Thymus (tissue), 11 donors: ENCODE results near the gene SLC17A2. TPM values are rescaled to one million over a fixed set of nuclear protein-coding genes. Genes with fewer than 3 reads are reported as not detected.

ENCODE experiments used
- DNase-seq, 9 donors: peaks; one replicate each; pipeline ENCODE4 v3.0.0-alpha.2; 2013; ENCODE audit warnings: low spot score in 9 of 9, low read depth in 6 of 9, missing footprints in 1 of 9
- H3K27ac ChIP-seq, 2 donors: one replicate each; pipeline ENCODE4 v1.5.1; 2013; ENCODE audit warnings: control low read depth in 1 of 2, low read depth in 1 of 2, low read length in 1 of 2, mild to moderate bottlenecking in 1 of 2, moderate library complexity in 1 of 2
- H3K27me3 ChIP-seq, 2 donors: one replicate each; pipeline ENCODE4 v1.5.1; 2013; ENCODE audit warnings: low read length in 1 of 2; ENCODE audit not compliant: control insufficient read depth in 2 of 2, insufficient read depth in 1 of 2
- H3K36me3 ChIP-seq, 2 donors: one replicate each; pipeline ENCODE4 v1.5.1; 2013; ENCODE audit warnings: low read length in 1 of 2, mild to moderate bottlenecking in 1 of 2, moderate library complexity in 1 of 2; ENCODE audit not compliant: control insufficient read depth in 2 of 2, insufficient read depth in 2 of 2
- H3K4me1 ChIP-seq, 2 donors: one replicate each; pipeline ENCODE4 v1.5.1; 2013; ENCODE audit warnings: low read length in 2 of 2; ENCODE audit not compliant: control insufficient read depth in 2 of 2, insufficient read depth in 2 of 2
- H3K4me3 ChIP-seq, 2 donors: one replicate each; pipeline ENCODE4 v1.5.1; 2013; ENCODE audit warnings: low read length in 2 of 2, control low read depth in 1 of 2, mild to moderate bottlenecking in 1 of 2
- H3K9me3 ChIP-seq, 2 donors: one replicate each; pipeline ENCODE4 v1.5.1; 2013; ENCODE audit warnings: low read length in 1 of 2, mild to moderate bottlenecking in 1 of 2; ENCODE audit not compliant: control insufficient read depth in 2 of 2, insufficient read depth in 1 of 2
- WGBS: extraction: QIAGEN DNeasy Blood & Tissue Kit; methylation state at CpG from one replicate; pipeline ENCODE4 v1.1.7; 2013; 5-methylcytosine and 5-hydroxymethylcytosine counted together
- polyA plus RNA-seq: library from polyadenylated mRNA; stranded (reverse); fragments of 200-250 nt; gene quantifications from one replicate; pipeline ENCODE4 v1.2.3, GENCODE V29; 2013
- total RNA-seq: library from RNA; stranded (reverse); fragments of 120-200 nt; gene quantifications from one replicate; pipeline ENCODE4 v1.2.4, GENCODE V29; 2013
- donor health status: healthy.

SLC17A2 gene
- total and polyA plus RNA-seq, 2 donors: 0.05 to 0.07 TPM

- Histone ChIP-seq H3K27ac (no peak overlapping the region), H3K27me3 (no peaks in the 10 kb centered on the region), H3K4me3 (no peak overlapping the region), H3K9me3 (no peaks in the 10 kb centered on the region), H3K4me1 (no peaks in the 10 kb centered on the region), H3K36me3 (no peaks in the 10 kb centered on the region)
- no peak for DNase-seq
- WGBS: 90% methylated on average over 3 of the region's 3 CpGs
Measured at GRCh38 chr6:25916330-25916729, 14.2 kb downstream of the SLC17A2 start.

GRCh38 chr6:25913741-25914140 is 16.8 kb downstream of the SLC17A2 start:
- Histone ChIP-seq H3K27me3 (no peaks in the 10 kb centered on the region), H3K27ac (no peak overlapping the region), H3K9me3 (no peaks in the 10 kb centered on the region), H3K4me3 (no peak overlapping the region), H3K4me1 (no peaks in the 10 kb centered on the region), H3K36me3 (no peaks in the 10 kb centered on the region)
- no peak for DNase-seq
- WGBS: 86% methylated on average over 3 of the region's 3 CpGs

DNA sequence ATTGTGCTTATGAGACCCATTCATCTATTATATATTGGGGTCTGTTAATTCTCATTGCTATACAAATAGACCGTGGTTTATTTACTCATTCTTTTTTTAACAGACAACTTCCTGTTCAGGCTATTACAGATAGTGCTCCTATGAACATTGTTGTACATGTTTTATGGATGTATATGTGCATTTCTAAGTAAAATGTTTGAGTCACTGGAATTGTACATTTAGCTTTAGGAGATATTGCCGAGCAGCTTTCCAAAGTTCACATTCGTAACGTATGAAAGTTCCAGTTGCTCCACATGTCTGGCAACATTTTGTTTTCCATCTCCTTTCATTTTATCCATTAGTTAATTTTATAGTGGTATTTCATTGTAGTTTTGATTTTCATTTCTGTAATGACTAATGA is 19.1 kb downstream of the SLC17A2 start:
- 84% methylated on average over 4 of the region's 4 CpGs for WGBS

GRCh38 chr6:25907475-25908014 is 22.9 kb downstream of the SLC17A2 start:
- H3K27ac ChIP-seq: no peak overlapping the region
- H3K4me3 ChIP-seq: no peak overlapping the region
- no peaks in the 10 kb centered on the region for H3K4me1 ChIP-seq
- no peak for DNase-seq
- H3K27me3 ChIP-seq: no peaks in the 10 kb centered on the region
- H3K36me3 ChIP-seq: no peaks in the 10 kb centered on the region
- WGBS: 90% methylated on average over 1 of the region's 1 CpG
- no peaks in the 10 kb centered on the region for H3K9me3 ChIP-seq

More for the DNA sequence above, 19.1 kb downstream of the SLC17A2 start:
- no peaks in the 10 kb centered on the region for H3K9me3 ChIP-seq
- no peaks in the 10 kb centered on the region for H3K27me3 ChIP-seq
- DNase-seq: no peak
- H3K36me3 ChIP-seq: no peaks in the 10 kb centered on the region
- no peaks in the 10 kb centered on the region for H3K4me1 ChIP-seq
- H3K27ac ChIP-seq: no peak overlapping the region
- no peak overlapping the region for H3K4me3 ChIP-seq

DNA sequence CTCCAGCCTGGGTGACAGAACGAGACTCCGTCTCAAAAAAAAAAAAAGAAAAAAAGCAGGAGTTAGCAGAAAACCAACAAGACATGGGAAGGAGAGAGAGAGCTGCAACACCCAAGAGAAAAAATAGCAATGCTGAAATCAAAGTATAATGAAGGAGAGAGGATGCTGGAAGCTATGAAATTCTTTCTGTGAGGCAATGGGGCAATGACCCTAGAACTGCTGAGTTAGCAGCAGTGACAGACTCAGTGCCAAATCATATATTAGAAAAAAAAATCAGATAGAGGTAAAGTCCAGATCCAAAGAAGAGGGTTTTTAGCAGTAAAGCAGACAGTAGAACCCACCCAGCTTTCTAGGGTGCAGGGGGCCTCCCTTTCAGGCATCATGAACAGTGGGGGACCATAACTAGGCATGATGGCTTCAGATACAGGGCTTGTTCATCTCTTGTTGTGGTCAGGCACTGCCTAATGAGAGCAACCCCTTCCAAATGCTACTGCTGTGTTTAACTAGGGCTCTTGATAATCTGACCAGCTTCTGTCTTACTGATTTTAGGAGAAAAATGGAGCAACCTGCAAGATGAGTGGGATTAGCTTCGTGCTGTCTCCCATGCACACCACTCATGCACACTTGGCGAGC is 26.9 kb downstream of the SLC17A2 start:
- DNase-seq: no peak
- H3K4me1 ChIP-seq: no peaks in the 10 kb centered on the region
- no peaks in the 10 kb centered on the region for H3K27me3 ChIP-seq
- no peak overlapping the region for H3K27ac ChIP-seq
- no peak overlapping the region for H3K4me3 ChIP-seq
- no peaks in the 10 kb centered on the region for H3K9me3 ChIP-seq
- no peaks in the 10 kb centered on the region for H3K36me3 ChIP-seq
- WGBS: 92% methylated on average over 4 of the region's 4 CpGs

GRCh38 chr6:25902071-25902470 is 28.4 kb downstream of the SLC17A2 start:
- 99% methylated on average over 1 of the region's 1 CpG for WGBS
- DNase-seq: no peak
- Histone ChIP-seq H3K27me3 (no peaks in the 10 kb centered on the region), H3K27ac (no peak overlapping the region), H3K36me3 (no peaks in the 10 kb centered on the region), H3K4me3 (no peak overlapping the region), H3K9me3 (no peaks in the 10 kb centered on the region), H3K4me1 (no peaks in the 10 kb centered on the region)

GRCh38 chr6:25900843-25901242 is 29.6 kb downstream of the SLC17A2 start:
- Histone ChIP-seq H3K9me3 (no peaks in the 10 kb centered on the region), H3K36me3 (no peaks in the 10 kb centered on the region), H3K27me3 (no peaks in the 10 kb centered on the region), H3K4me3 (no peak overlapping the region), H3K4me1 (no peaks in the 10 kb centered on the region), H3K27ac (no peak overlapping the region)
- WGBS: 95% methylated on average over 1 of the region's 1 CpG
- DNase-seq: no peak

DNA sequence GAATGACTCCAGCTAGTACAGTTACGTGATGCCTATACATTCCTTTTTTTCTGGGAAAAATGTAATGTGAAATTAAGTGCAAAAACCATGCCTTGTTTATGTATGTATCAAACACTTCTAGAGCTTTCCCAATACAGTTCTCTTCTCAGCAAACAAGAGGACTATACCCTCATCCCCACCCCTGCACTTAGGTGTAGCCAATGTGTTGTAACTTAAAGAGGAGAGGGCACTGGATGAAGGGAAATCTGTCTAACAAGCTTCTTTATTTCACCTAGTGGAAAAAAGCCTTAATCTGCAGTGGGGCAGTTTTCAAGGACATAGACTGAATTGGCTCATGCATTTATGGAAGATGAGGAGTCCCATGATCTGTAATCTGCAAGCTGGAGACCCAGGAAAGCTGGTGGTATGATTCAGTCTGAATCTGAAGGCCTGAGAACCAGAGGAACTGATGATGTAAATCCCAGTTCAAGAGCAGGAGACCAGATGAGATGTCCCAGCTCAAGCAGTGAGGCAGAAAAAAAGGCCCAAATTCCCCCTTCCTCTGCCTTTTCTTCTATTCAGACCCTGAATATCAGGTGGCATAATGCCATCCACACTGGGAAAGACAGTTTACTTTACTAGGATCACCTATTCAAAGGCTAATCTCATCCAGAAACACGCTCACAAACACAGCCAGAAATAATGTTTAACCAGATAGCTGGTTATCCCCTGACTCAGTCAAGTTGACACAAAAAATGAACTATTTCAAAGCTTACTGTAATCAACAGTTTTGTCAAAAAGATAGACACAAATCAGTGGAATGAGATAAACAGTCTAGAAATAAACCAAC is 30.7 kb downstream of the SLC17A2 start:
- Histone ChIP-seq H3K27me3 (no peaks in the 10 kb centered on the region), H3K36me3 (no peaks in the 10 kb centered on the region), H3K4me1 (no peaks in the 10 kb centered on the region), H3K27ac (no peak overlapping the region), H3K4me3 (no peak overlapping the region), H3K9me3 (no peaks in the 10 kb centered on the region)
- WGBS: 97% methylated on average over 2 of the region's 2 CpGs
- DNase-seq: no peak

DNA sequence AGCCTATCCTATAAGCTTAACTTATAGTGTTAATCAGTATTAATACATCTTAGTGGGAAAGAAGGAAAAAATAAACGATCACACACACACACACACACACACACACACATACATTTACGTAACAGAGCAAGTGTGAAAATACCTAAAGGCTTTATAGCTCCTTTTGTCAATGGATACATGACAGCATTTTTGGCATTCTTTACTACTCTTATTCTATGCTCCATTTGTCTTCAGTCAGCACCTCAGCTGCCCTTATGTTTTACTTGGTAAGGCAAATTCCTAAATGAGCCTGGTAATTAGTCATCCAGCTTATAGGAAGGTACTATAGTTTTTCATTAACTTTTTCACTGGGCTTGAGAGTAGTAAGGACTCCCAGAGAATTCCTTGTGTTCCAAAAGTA is 31.4 kb downstream of the SLC17A2 start:
- 97% methylated on average over 2 of the region's 2 CpGs for WGBS
- Histone ChIP-seq H3K36me3 (no peaks in the 10 kb centered on the region), H3K4me1 (no peaks in the 10 kb centered on the region), H3K27me3 (no peaks in the 10 kb centered on the region), H3K27ac (no peak overlapping the region), H3K4me3 (no peak overlapping the region), H3K9me3 (no peaks in the 10 kb centered on the region)
- no peak for DNase-seq
